GM12865 (cell line): ENCODE results near the gene DHRS11.

Experiments used
- DNase-seq: peaks from one replicate; pipeline ENCODE4 v3.0.0; 2010; ENCODE audit warnings: low read depth
- H3K4me3 ChIP-seq: 2 replicates; pipeline ENCODE4 v1.5.1; 2011; ENCODE audit warnings: mild to moderate bottlenecking, low read depth, low read length, control low read depth
- CTCF ChIP-seq: IDR thresholded peaks from 2 replicates; pipeline ENCODE4 v1.5.1; 2011; ENCODE audit warnings: low read length, control low read depth, low read depth, inconsistent platforms; ENCODE audit not compliant: insufficient read depth; ENCODE audit errors: missing control alignments

DHRS11 gene

GRCh38 chr17:36546418-36547093 lies 45.1 kb upstream of the DHRS11 start:
- TF ChIP-seq CTCF, result no peak

GRCh38 chr17:36547776-36548175 lies 43.9 kb upstream of the DHRS11 start:
- no peak for TF ChIP-seq CTCF
- no peak overlapping the region for H3K4me3 ChIP-seq
- no peak for DNase-seq

More at GRCh38 chr17:36546418-36547093, 45.1 kb upstream of the DHRS11 start:
- DNase-seq, result peak; percentile 17
- peak overlapping the region; percentile 89 for H3K4me3 ChIP-seq

- no peak for TF ChIP-seq CTCF
- DNase-seq, result peak; percentile 72
- H3K4me3 ChIP-seq, result no peak overlapping the region
Observed at GRCh38 chr17:36550491-36551417, 40.9 kb upstream of the DHRS11 start.

- no peak for TF ChIP-seq CTCF
- no peak for DNase-seq
- H3K4me3 ChIP-seq, result no peak overlapping the region
Observed at GRCh38 chr17:36553459-36553858, 38.2 kb upstream of the DHRS11 start.

GRCh38 chr17:36566081-36566480 lies 25.6 kb upstream of the DHRS11 start:
- no peak for DNase-seq
- H3K4me3 ChIP-seq, result no peak overlapping the region
- TF ChIP-seq CTCF, result no peak

GRCh38 chr17:36575028-36575427 lies 16.7 kb upstream of the DHRS11 start:
- no peak overlapping the region for H3K4me3 ChIP-seq
- DNase-seq, result no peak
- no peak for TF ChIP-seq CTCF

GRCh38 chr17:36576793-36577192 lies 14.9 kb upstream of the DHRS11 start:
- no peak for DNase-seq
- no peak for TF ChIP-seq CTCF
- no peak overlapping the region for H3K4me3 ChIP-seq
